Epithelial cell of esophagus (primary cell): ENCODE data around the gene CLIC5.

Experiments
- DNase-seq: peaks from one replicate; pipeline ENCODE4 v3.0.0; 2010; ENCODE audit warnings: low read depth
- H3K4me3 ChIP-seq: 2 replicates; pipeline ENCODE4 v1.5.1; 2011; ENCODE audit warnings: mild to moderate bottlenecking, low read length, control low read depth
- CTCF ChIP-seq: IDR thresholded peaks from 2 replicates; pipeline ENCODE4 v1.5.1; 2011; ENCODE audit warnings: low read depth, mild to moderate bottlenecking, low read length, control low read depth, inconsistent platforms; ENCODE audit not compliant: insufficient read depth; ENCODE audit errors: missing control alignments

CLIC5 gene

GRCh38 chr6:45967363-45967762 lies 48.3 kb downstream of the CLIC5 start:
- no peak for DNase-seq
- H3K4me3 ChIP-seq = no peak overlapping the region
- TF ChIP-seq CTCF = no peak

GRCh38 chr6:45966797-45967196 lies 48.9 kb downstream of the CLIC5 start:
- no peak overlapping the region for H3K4me3 ChIP-seq
- no peak for TF ChIP-seq CTCF
- DNase-seq = no peak

GRCh38 chr6:45966340-45966739 lies 49.3 kb downstream of the CLIC5 start:
- no peak overlapping the region for H3K4me3 ChIP-seq
- no peak for DNase-seq
- TF ChIP-seq CTCF = no peak

GRCh38 chr6:45965792-45966191 lies 49.9 kb downstream of the CLIC5 start:
- H3K4me3 ChIP-seq = no peak overlapping the region
- TF ChIP-seq CTCF = no peak
- peak; percentile 46 for DNase-seq

- DNase-seq = peak; percentile 42
- no peak overlapping the region for H3K4me3 ChIP-seq
- no peak for TF ChIP-seq CTCF
Observed at GRCh38 chr6:45965007-45965406, 50.7 kb downstream of the CLIC5 start.

- no peak overlapping the region for H3K4me3 ChIP-seq
- no peak for DNase-seq
- TF ChIP-seq CTCF = no peak
Observed at GRCh38 chr6:45964300-45964699, 51.4 kb downstream of the CLIC5 start.

- TF ChIP-seq CTCF = no peak
- DNase-seq = no peak
- no peak overlapping the region for H3K4me3 ChIP-seq
Observed at GRCh38 chr6:45963896-45964295, 51.8 kb downstream of the CLIC5 start.
